ENCODE data around the gene PDZD7.

DNA sequence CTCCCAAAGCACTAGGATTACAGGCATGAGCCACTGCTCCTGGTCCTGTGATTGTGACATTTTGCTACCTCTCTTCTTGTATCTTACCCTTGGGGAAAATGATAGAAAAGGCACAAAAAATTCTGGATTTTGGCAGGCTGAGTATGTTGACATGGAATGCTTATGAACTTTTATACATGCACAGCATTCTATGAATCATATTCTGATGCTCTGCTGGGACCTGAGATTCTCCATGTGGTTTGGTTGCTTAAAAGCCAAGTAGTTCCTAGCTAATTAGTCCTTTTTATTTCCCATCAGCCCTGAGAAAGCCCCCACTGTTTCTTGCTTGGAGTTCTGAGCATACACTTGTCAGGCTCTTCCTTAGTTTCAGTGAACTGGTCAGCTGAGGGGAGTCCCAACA lies 22.6 kb upstream of the PDZD7 start:
- TF ChIP-seq ZNF707 (tag by site-specific recombination; IDR thresholded peaks at IDR 0.05): no peak
- TF ChIP-seq TCF7L2 (IDR thresholded peaks at IDR 0.05; ENCODE audit: borderline replicate concordance, low read depth, low read length): no peak
- TF ChIP-seq ZNF549 (tag by site-specific recombination; IDR thresholded peaks at IDR 0.05): no peak
- TF ChIP-seq KLF10 (tag by site-specific recombination; IDR thresholded peaks at IDR 0.05): no peak
- TF ChIP-seq, protein P1, sequence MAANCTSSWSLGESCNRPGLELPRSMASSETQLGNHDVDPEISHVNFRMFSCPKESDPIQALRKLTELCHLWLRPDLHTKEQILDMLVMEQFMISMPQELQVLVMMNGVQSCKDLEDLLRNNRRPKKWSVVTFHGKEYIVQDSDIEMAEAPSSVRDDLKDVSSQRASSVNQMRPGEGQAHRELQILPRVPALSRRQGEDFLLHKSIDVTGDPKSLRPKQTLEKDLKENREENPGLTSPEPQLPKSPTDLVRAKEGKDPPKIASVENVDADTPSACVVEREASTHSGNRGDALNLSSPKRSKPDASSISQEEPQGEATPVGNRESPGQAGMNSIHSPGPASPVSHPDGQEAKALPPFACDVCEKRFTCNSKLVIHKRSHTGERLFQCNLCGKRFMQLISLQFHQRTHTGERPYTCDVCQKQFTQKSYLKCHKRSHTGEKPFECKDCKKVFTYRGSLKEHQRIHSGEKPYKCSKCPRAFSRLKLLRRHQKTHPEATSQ (tag by site-specific recombination; IDR thresholded peaks at IDR 0.05): no peak
